AG04449 (cell line): ENCODE results near the gene FAM124A.
A peak's percentile ranks its signal among the peaks of the same experiment; 100 is the strongest.

Source experiments
- CTCF ChIA-PET: fragments of 350-600 bp; formaldehyde crosslinking; extraction: SDS; loops from one replicate; lab custom pipeline; 2021; ENCODE audit warnings: antibody characterized with exemption; lab: Yijun Ruan, JAX
- POLR2A ChIA-PET: fragments of 400-600, 350-600 bp; formaldehyde crosslinking; extraction: SDS; loops from one replicate; lab custom pipeline; 2020; ENCODE audit warnings: antibody characterized with exemption, inconsistent platforms; lab: Yijun Ruan, JAX
- DNase-seq: peaks from one replicate; pipeline ENCODE4 v3.0.0-alpha.2; 2010; ENCODE audit warnings: low read depth, low spot score
- H3K4me3 ChIP-seq: 2 replicates; pipeline ENCODE4 v1.5.1; 2011; ENCODE audit warnings: low read depth, mild to moderate bottlenecking, control low read depth, low read length
- CTCF ChIP-seq: IDR thresholded peaks from one replicate; pipeline ENCODE4 v1.5.1; 2011; ENCODE audit warnings: mild to moderate bottlenecking, moderate library complexity, low read length, control low read depth, inconsistent platforms; ENCODE audit not compliant: insufficient read depth; ENCODE audit errors: missing control alignments

FAM124A gene

GRCh38 chr13:51245583-51245982, 23.4 kb downstream of the FAM124A start:
- ChIA-PET CTCF (interaction anchor here (1.1 to 2.0 kb wide), 2 partner anchors 41 to 121 kb away, joined by 3 to 5 read pairs; no protein-coding TSS in a partner anchor), POLR2A (no interaction called here)
- DNase-seq, result no peak
- H3K4me3 ChIP-seq, result no peak overlapping the region
- no peak for TF ChIP-seq CTCF

GRCh38 chr13:51246025-51246417, 23.8 kb downstream of the FAM124A start:
- no peak overlapping the region for H3K4me3 ChIP-seq
- TF ChIP-seq CTCF, result no peak
- no peak for DNase-seq
- ChIA-PET CTCF (interaction anchor here (1.1 to 1.2 kb wide), 2 partner anchors 22 to 41 kb away, joined by 3 read pairs; no protein-coding TSS in a partner anchor), POLR2A (no interaction called here)

GRCh38 chr13:51246418-51247277, 24.4 kb downstream of the FAM124A start:
- CTCF ChIA-PET, result interaction anchor here (1.1 to 1.3 kb wide), 3 partner anchors 23 to 40 kb away, joined by 3 to 8 read pairs (median 3); no protein-coding TSS in a partner anchor
- no peak overlapping the region for H3K4me3 ChIP-seq
- POLR2A ChIA-PET, result no interaction called here
- TF ChIP-seq CTCF, result no peak
- no peak for DNase-seq

- no peak for TF ChIP-seq CTCF
- no peak for DNase-seq
- H3K4me3 ChIP-seq, result no peak overlapping the region
- CTCF ChIA-PET, result interaction anchor here (1.1 to 1.6 kb wide), 2 partner anchors 17 to 37 kb away, joined by 4 read pairs; no protein-coding TSS in a partner anchor
- POLR2A ChIA-PET, result no interaction called here
These were observed 27.1 kb downstream of the FAM124A start for GRCh38 chr13:51249255-51249654.

- ChIA-PET POLR2A (no interaction called here), CTCF (interaction anchor here (1.6 kb wide), 1 partner anchor 17 kb away, joined by 4 read pairs; no protein-coding TSS in a partner anchor)
- peak; percentile 34 for TF ChIP-seq CTCF
- no peak for DNase-seq
- H3K4me3 ChIP-seq, result no peak overlapping the region
These were observed 27.9 kb downstream of the FAM124A start for GRCh38 chr13:51249770-51250741.
